ENCODE measurements around the gene NFIB.

Gene NFIB

DNA sequence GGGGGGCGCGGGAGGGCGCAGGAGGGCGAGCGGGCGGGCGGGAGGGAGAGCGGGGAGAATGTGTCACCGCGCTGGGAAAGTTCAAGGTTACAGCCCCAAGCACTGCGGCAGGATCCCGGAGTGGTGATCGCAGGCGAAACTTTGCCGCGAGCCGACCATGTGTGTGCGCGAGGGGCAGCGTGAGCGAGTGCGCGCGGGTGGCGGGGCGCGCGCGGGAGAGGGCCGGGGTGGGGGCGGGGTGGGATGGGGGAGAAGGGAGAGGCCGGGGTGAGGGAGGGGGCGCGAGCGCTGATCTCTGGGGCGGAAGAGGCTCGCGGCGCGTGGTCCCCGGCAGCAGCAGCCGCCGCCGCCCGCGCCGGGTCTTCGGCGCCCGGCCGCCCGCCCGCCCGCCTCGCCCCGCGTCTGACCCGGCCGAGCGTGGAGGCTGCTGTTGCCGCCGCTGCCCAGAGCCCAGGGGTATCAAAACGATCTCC, at the start of gene NFIB:
NFIB (minus strand) TSS at position 191 of the 473 bp plus-strand sequence. CDS start 630 bp downstream, outside the sequence.
- peak; percentile 19 for DNase-seq (ENCODE audit: low read depth)

GRCh38 chr9:14362175-14362574, 48.2 kb upstream of the NFIB start:
- peak; percentile 71 for DNase-seq (ENCODE audit: low read depth)

GRCh38 chr9:14361074-14361473, 47.1 kb upstream of the NFIB start:
- no peak for DNase-seq (ENCODE audit: low read depth)

DNA sequence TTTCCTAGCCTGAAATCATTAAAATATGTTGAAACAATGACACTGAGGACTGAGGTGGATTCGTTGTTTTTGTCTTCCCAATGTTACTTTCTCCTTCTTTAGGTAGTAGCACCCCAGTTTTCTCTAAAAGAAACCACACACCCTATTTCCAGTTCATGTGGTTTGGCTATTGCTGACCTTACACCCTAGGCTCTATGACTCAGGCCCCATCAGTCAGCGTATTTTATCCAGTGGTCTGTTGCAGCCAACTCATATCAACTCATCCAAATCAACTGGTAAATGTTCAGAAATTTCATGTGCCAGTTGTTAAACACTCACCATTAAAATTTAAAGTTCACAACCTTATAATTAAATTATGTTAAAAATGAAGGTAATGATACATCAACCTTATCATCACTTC, 44.6 kb upstream of the NFIB start:
- peak; percentile 5 for DNase-seq (ENCODE audit: low read depth)

- DNase-seq (ENCODE audit: low read depth) = no peak
Observed at GRCh38 chr9:14356351-14357265, 42.7 kb upstream of the NFIB start.

DNA sequence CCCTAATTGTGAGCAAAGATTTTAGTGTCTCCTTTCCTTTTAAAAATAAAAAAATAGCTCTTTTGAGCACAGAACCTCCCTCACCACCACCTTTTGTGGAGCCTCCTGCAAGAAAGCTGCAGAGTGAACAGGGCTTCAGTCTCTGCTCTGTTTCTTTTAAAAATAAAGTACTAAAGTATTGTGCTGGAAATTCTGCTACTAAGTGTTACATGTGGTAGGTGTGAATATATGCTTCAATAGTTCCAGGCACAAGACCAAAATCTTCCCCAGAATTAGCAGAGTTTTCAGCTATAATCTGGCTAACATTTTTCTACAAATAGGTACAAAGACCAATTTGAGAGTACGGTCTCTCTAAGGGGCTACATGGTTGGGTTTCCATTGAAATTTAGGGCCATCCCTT, 40.3 kb upstream of the NFIB start:
- DNase-seq (ENCODE audit: low read depth) = no peak

GRCh38 chr9:14353222-14354056, 39.5 kb upstream of the NFIB start:
- DNase-seq (ENCODE audit: low read depth) = peak; percentile 71

DNA sequence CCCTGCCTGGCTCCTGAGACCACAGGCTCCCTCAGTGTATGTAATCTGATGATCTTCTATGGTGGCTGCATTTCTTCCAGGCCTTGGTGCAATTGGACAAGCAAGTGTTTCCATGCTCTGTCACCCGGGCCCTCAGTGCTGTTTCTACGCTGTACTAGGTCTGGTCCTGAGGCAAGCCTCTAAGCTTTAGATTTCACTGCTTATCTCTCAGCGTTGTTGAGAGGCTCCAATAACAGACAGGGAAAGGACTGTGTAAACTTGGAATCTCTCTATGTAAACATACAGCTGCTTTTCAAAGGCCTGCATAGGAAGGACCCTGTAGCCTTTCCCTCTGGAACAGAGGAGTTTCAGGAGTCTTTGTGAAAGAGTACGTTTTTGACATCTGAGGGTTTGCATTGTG, 38.6 kb upstream of the NFIB start:
- no peak for DNase-seq (ENCODE audit: low read depth)

DNA sequence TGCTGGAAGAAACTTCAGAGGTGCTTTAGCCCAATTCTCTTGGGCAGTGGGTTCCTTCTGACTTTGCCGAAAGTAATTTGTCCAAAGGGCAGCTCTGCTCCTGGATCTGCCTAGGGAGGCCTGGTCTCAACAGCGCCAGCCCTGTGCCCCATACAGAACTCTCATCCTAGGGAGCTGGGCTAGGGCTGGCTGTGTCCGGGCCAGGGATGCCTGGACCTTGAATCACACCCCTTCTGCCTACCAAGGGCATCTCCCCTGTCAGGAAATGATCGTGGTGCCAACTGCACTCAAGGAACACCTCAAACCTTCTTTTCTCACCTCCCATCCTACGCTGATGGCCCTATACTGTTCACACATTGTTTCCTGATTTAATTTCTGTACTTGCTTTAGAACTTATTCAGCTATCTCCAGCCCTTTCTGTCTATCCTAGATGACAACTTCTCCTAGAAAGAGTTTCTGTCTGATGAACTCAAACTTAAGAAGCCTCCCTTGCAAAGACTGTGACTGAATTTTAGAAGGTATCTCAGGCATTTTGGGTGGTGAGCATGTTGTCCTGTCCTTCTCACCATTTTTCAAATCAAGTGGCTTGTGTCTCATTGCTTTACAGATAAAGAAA, 37.4 kb upstream of the NFIB start:
- no peak for DNase-seq (ENCODE audit: low read depth)

DNA sequence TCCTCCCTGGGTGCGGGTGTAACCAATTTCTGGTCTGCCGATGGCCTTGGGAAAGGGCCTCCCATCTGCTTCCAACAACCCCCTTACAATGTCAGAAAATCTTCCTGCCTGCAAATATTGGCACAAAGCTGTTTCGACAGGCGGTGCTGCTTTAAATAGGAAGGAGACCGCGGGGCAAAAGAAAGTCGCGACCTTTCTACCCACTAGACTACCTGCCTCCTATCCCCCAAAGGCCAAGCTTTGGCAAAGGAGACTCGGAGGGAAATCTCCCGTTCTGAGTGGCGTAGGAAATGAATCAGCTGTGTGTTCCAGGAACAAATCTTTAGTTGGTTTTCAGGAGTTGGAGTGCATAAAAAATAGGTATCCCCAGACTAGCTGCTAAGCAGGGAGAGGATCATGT, 36.8 kb upstream of the NFIB start:
- DNase-seq (ENCODE audit: low read depth) = no peak

GRCh38 chr9:14350349-14350728, 36.4 kb upstream of the NFIB start:
- no peak for DNase-seq (ENCODE audit: low read depth)

- DNase-seq (ENCODE audit: low read depth) = no peak
Observed at GRCh38 chr9:14349447-14350348, 35.8 kb upstream of the NFIB start.

DNA sequence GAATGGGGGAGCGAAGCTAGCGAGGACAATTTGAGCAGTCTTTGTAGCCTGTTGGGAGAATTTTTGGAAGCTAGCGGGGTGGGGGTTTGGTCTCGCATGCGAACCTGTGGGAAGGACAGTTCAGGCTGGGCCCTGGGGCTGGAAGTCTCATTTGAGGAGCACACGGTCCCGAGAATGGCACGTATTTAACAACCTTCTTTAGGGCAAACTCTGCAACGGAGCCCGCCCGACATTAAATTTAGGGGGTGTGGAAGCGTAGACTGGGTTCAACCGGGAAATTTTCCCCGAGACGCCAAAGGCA, 35.2 kb upstream of the NFIB start:
- DNase-seq (ENCODE audit: low read depth) = no peak

DNA sequence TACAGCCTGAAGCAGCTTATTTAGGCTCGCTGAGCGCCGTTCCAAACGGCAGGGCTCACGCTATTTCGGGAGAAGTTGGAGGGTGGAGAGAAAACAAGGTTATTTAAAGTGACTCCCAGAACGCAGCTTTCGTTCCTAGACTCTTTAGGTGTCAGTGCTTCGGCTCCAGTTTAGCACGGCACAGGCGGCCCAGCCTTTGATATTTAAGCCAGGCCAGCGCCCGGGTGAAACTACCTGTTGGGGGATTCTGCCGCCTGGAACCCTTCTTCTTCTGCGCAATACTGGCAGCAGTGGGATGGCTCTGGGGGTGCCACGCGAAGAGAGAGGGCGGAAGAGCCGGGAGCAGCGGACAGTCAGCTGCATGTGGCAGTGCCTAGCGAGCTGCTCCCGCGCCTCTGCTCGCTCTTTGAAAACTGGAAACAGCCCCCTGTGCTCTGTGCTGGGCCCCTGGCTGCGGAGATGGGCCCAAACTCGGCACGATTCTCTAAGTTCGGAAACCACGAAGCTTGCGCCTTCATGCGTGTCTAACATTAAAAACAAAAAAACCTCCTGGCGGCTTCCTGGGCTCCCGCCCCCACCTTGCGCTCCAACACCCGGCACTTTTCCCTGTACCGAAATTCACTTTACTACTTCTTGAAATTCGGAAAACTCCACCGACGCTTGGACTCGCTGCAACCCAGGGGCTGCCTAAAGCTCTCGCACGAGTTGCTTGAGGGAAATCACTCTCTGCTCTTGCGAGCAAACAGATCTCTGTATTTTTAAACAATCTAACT, 34.6 kb upstream of the NFIB start:
- no peak for DNase-seq (ENCODE audit: low read depth)

DNA sequence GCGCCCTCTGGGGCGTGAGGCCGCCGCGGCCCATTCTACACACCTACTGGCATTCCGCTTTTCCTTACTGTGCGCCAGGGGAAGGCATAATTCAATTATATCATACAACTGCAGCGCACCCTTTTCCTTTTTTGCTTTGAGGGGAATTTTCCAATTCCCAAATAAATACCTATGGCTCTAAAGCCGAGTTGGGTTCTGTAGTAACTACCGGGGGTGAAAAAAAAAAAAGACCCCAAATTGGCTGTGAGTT, 34.1 kb upstream of the NFIB start:
- no peak for DNase-seq (ENCODE audit: low read depth)

GRCh38 chr9:14347406-14348122, 33.6 kb upstream of the NFIB start:
- peak; percentile 4 for DNase-seq (ENCODE audit: low read depth)

- no peak for DNase-seq (ENCODE audit: low read depth)
Observed at GRCh38 chr9:14346811-14347405, 33.0 kb upstream of the NFIB start.

- no peak for DNase-seq (ENCODE audit: low read depth)
Observed at GRCh38 chr9:14346231-14346791, 32.4 kb upstream of the NFIB start.

DNA sequence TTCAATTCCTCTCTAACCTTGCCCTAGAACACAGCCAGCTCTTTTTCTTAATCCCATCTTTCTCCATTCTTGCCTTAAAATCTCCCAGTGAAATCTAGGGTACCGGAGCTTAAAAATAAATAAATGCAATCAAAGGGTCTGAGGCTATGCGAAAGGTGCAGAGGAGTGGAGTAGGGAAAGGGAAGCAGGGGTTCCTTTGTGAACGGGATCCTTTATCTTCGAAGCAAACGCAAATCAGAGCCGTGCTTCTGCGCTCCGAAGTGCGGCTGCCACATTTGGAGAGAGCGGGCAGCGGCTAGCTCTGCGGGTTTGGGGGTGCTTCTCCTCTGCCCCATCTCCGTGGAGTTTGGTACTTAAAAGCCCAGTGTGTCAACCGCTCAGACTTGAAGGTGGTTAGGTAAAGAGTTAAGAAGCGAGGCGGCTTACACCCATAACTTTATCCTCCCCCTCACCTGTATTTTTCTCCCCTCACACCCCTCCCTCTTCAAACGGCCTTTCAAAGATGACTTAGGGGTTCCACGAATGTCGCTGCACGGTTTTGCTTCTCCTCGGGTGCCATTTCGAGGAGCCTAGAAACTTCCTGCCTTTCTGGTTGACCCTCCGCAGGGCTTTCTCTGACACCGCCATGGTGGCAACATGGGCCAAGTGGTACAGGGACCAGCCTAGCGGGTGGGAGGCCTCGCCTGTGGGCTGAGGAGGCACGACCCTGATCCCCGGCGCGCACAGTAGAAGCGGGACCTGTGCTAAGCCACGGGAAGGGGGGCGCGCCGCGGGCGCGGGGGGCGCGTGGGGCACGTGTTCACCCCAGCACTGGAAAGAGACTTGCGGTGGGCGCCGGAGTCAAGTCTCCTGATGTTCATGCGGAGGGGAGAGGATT, 31.7 kb upstream of the NFIB start:
- no peak for DNase-seq (ENCODE audit: low read depth)

All from EH (cell line).